GM04504 (cell line): ENCODE measurements around the gene PTCH2.
A peak's percentile ranks its signal among the peaks of the same experiment; 100 is the strongest.
"Not testable (repeated sequence)": the region's sequence is repeated elsewhere in the genome, so short reads cannot be mapped to it uniquely, and the experiment has no call there.

ENCODE experiments used
- DNase-seq: peaks from one replicate; pipeline ENCODE4 v3.0.0-alpha.2; 2012; ENCODE audit warnings: low read depth

Gene PTCH2

DNA sequence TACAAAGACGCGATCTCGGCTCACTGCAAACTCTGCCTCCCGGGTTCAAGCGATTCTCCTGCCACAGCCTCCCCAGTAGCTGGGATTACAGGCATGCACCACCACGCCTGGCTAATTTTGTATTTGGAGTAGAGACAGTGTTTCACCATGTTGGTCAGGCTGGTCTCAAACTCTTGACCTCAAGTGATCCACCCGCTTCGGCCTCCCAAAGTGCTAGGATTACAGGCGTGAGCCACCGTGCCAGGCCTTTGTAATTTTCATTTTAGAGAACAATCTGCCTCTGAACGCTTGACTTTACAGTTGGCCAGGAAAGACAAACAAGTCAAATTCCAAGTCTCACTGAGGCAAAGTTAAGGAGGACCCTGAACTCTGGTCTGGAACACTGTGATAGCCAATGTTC is 4.8 kb downstream of the PTCH2 start:
- DNase-seq, result not testable (repeated sequence)

DNA sequence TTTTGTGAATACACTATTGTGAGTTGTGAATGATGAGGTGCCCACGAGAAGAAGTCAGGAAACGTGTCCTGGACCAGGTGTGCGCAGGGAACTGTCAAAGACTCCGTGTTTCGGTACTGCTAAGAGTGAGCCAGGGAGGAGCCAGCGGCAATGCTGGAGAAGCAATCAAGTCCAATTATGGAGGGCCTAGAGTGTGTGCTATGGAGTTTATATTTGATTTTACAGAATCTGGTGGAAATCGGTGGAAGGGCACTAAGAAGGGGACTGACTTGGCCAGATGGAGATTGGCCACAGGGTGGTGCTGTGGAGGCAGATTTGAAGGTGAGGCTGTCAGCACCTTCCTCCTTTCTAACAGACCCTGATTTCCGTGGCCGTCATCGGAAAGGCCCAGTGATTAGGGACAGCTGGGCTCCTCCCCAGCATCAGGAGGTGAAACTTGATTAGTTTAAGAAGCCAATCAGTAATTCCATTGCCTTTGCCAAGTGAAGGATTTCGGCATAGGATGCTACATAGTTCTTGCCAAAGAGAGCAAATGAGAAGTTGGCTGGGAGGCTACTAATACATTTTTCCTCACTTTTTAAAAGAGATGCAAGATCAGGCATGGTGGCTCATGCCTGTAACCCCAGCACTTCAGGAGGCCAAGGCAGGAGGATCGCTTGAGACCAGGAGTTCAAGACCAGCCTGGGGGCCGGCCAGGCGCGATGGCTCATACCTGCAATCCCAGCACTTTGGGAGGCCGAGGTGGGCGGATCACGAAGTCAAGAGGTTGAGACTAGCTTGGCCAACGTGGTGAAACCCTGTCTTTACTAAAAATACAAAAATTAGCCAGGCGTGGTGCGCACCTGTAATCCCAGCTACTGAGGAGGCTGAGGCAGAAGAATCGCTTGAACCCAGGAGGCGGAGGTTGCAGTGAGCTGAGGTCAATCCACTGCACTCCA is 7.0 kb downstream of the PTCH2 start:
- DNase-seq, result peak; percentile 51

DNA sequence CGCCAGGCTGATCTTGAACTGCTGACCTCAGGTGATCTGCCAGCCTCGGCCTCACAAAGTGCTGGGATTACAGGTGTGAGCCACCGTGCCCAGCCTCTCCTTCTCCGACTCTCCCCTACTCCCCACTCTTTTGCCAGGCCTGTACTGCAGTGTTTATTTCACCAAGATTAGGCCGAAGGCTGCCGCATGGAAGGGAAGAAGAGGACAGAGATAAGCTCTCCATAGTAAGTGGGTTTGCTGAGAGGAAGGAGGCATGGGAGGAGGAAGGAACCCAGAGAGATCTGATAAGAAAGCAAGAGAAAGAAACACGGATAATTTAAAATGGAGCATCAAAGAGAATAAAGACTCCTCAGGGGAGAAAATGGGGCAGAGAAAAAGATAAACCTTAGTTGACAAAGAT is 8.7 kb downstream of the PTCH2 start:
- DNase-seq, result no peak

DNA sequence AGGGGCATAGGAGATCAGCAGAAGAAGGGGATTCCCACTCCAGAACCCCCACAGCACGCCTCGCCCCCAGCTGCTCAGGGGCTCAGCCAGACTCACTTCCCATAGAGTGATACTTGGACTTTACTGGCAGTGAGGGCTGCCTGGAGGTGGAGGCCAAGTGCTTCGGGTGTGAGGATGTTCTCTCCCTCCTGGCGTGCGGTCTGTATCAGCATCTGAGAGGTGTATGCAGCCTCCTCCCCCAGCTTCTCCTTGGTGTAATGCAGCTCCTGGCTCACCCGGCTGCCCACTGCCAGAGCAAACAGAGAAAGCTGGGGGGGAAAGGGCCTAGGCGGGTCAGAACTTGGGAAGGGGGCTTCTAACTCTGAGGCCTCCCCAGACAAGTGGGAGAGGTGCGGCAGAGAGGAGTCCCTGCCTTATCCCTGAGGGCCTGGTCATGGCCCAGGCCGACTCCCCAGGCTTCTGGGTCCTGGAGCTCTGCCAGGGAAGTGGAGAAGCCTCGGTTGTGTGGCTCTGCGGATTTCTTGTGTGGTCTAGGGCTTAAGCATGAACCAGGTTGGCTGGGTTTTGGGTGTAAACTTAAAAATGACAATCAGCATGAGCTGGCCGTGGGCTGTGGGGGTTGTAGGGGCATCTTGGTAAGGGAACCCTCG is 10.9 kb downstream of the PTCH2 start:
- no peak for DNase-seq

DNA sequence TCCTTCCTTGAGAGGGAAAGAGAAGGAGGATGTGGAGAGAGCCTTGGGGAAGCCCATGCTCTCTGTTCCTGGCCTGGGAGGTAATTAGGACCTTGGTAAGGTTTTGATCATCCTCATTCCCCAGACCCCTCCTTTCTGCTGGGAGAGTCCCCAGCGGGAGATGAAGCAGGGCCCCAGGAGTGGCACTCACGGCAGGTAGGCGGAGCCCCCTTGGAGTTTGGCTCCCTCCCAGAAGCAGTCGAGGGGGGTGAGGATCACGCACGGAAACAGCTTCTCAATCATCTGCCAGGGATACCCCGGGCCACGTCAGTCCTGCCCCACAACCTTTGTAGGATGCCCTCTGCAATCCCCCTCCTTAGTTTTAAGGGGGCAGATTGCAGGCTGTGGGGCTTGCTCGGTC is 11.5 kb downstream of the PTCH2 start:
- no peak for DNase-seq

DNA sequence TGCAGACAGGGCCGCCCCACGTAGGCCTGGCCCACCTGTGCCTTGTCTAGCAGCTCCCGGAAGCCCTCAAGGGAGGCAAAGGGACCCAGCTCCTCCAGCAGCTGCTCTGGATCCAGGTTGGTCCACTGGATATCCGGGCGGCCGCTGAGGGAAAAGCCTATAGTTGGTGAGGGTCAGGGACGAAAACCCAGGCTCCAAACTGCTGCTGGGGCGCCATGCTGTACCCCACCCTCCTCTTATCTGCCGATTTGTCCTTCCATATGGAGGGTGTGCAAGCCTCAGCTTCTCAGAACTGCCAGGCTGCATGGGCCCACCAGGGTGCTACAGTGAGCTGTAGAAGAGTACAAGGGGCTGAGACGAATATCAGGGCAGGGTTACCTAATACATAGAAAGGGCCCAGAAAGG is 12.2 kb downstream of the PTCH2 start:
- DNase-seq, result no peak

DNA sequence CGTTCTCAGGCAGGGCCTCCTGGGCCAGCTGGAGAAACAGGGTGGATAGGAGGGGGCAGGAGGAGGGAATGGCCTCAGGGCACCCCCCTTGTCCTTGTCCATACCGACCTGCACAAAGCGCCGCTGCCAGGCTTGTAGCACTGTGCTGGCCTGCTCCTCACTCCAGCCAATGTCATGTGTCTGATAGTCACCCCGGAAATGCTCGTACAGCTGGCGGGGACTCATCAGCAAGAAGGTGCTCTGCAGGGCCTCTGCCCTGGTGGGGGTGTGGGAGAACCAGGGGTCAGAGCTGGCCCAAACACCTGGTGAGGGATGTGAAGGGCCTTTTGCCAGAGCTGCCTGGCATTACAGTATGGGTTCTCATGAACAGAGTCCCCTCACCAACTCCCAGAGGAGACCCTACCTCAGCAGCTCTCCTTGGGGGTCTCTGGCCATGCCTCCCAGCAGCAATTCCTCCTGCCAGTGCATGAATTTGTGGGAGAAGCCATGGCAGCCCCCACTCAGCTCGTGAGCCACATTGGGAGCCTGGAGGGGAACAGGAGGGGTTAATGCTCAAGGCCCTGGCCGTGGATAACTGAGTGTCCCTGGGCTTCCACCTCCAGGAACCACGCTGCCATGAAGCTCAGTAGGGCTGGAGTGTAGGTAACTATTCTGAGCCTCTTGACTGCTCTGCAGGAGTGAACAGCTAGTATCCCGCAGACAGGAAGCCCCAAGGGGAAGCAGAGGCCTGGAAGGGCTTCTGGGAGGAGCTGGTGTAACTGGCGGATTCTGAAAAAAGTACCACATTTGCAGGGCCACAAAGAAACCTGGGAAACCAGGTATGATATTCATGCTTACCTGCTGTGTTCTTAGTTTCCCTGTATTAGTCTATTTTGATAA is 13.3 kb downstream of the PTCH2 start:
- no peak for DNase-seq

DNA sequence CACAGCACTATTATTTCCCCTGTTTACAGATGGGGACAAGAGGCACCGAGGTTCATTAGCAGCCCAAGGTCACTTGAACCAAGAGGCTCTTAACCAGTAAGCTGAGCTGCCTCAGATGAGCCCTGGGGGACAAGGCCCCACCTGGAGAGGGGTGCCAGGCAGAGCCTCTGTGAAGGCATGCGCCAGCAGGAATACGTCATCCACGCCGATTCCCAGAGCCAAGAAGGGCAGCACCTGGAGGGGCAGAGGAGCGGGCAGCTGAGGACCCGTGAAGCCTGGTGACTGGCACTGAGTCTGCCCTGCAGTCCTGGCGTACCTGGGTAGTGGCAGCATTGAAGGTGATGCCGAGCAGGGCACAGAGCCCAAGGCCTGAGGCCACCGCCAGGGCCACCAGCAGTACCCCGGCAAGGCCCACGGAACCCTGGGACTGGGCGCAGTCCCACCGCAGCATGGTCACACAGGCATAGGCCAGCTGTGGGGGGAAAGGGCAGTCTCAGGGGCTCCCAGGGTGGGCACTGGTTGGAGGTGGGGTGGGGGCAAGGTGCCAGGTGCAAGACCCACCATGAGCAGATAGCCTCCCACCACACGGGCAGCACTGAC is 14.1 kb downstream of the PTCH2 start:
- DNase-seq, result no peak

DNA sequence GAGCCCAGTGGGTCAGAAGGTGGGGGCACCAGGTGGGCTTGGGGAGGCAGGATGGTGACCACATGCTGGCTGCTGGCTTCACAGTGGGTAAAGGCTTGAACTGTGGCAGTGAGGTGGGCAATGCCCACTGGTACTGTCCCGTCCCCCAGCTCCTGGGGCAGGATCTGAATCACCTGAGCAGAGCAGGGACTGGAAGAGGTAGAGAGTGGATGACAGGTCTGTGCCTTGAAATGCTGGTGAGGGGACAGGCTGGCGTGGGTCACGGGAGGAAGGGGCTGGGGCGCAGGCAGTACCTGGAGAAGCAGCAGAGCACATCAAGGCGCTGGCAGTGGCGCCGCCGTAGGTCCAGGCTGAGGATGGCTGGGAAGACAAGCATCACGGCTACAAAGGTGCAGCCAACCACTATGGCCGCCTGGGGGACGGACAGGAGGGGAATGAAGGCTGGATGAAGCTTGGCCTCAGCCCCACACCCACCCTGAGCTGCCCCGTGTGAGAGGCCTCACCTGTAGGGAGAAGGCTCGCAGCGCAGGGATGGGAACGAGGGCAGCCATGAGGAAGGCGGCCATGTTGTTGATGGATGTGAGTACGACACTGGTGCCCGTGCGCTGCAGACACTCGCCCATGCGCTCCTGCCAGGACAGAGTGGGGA is 14.9 kb downstream of the PTCH2 start:
- no peak for DNase-seq

DNA sequence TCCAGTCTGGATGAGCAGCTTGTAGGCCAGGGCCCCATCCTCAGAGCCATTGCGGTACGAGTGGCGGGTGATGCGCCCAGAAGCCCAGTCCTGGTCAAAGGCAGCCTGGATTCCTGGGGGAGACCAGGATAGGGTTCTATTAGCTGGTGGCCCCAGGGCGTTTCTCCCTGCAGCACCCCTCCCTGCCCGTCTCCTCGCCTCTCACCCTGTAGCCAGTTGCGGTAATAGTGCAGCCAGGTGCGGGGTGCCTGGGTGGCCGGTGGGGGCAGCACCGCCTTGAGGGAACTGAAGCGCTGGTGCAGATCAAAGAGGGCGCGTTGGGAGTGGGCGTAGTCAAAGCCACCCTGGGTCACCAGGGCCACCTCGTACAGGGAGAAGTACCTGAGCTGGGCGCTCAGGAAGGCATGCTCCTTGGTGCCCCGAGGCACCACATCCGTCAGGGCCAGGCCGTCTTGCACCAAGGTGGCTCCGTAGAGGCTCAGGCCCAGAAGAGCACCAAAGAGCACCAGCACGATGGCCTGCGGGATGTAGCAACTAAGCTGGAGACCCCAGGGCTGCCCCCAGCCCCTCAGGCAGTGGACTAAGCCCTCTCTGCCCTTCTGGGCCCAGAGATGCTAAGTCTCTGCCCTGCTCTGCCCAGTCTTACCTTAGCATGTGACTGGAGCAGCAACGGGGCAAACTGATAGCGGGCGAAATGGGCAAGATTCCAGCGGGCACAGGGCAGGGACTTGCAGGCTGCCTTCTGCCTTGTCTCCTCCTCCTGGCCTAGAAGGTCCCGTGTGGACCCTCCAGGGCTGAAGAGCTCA is 15.7 kb downstream of the PTCH2 start:
- DNase-seq, result no peak

DNA sequence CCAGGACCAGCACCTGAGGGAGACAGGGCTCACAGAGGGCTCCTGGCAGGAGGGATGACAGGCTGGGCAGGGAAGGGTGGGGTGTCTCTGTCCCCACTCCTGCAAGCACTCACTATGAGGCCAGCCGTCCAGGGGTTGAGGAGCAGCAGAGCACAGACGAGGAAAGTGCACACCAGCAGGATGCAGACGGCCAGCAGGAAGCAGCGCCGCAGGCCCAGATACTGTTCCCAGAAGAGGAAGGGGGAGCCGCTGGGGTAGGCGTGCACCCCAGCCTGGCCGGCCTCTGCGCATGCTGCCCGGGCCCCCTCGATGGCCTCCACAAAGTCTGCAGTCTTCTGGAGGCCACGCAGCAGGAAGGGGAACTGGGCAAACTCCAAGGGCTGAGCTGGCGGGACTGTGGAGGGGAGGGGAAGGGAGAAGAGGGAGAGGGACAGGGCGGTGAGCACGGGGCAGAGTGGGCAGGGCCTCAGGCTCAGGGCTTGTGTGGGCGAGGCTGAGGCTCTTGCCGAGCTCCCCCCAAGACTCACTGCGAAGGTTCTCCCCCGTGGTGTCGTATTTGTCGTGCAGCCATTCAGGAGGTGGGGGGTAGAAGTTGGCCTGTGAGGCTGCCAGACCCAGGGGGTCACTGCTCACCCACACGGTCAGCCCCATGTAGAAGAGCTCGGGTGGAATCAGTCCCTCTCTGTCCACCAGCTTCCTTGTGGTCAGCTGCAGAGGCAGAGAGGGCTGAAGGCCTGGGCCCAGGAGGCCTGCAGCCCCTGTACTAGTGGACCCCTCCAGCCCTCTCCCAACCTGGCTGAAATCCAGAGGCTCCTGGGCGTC is 16.5 kb downstream of the PTCH2 start:
- no peak for DNase-seq

DNA sequence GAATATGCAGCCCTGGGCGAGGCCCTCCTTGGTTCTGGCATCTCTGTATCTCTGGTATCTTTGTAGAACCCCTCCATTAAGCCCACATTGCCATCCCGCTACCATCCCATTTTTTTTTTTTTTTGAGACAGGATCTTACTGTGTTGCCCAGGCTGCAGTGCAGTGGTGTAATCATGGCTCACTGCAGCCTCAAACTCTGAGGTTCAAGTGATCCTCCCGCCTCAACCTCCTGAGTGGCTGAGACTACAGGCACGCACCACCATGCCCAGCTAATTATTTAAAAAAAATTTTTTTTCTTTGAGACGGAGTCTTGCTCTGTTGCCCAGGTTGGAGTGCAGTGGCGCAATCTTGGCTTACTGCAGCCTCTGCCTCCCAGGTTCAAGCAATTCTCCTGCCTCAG is 18.7 kb downstream of the PTCH2 start:
- DNase-seq, result not testable (repeated sequence)

DNA sequence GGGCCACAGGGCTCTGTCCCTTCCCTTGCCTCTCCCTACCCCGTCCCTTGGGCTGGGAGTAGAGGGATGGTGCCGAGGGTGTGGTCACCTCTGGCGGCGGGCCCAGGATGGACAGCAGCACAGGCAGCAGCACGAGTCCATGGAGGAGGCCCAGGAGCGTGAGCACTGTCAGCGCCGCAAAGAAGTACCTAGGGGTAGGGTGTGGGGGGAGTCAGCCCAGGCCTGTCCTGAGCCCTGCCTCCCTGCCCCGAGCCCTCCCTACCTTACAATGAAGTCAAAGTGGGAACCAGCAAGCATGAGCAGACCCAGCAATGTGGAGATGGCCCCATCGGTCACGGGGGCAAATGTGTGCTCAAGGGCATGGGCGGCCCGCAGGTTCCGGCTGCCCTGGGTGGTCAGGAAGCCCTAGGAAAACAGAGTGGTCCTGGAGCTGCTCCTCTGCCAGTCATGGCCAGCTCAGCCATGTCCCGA is 20.0 kb downstream of the PTCH2 start:
- no peak for DNase-seq

DNA sequence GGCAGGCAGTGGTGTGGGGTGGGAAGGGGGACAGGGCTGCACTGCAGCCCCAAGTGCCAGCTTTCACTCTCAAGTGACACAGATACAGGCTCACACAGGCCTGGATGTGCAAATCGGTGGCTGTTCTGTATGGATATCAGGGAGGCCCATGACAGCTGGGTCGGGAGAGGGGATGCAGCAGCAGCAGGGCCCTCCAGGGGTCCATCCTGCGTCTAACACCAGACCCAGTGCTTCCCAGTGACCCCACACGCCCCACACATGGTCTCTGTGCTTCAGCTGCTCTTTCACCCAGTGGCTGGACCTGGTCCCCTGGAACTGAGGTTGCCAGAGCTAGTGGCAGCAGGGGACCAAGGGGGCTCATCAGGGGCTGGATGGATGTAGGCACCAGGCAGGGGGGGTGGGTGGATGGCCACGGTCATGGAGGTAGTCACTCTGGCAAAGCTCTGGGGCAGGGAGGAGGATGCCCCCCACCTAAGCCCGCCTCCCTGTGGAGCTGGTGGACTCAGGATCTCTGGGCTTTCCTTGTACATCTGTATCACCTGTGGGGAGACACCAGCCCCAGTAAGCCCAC is 20.8 kb downstream of the PTCH2 start:
- no peak for DNase-seq

DNA sequence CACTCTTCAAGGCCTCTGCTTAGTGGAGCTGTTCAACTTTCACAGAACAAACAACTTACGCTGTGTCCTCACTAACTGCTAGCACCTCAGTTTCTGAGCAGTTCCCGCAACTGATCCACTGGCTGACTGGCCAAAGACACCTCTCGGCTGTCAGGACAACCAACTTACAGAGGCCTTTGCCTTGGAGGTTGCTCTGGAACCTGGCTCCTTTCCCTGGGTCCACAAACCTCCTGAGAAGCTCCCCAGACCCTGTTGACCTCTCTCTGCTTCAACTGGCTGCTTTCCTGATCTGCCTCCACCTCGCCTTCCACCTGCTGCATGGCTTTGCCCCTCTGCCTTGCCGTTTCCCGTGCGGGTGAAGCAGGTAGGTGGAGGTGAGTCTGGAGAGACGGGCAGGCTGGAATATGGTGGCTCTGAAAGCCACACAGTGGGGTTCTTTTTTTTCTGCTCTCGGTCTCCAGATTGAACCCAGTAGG is 21.8 kb downstream of the PTCH2 start:
- no peak for DNase-seq

DNA sequence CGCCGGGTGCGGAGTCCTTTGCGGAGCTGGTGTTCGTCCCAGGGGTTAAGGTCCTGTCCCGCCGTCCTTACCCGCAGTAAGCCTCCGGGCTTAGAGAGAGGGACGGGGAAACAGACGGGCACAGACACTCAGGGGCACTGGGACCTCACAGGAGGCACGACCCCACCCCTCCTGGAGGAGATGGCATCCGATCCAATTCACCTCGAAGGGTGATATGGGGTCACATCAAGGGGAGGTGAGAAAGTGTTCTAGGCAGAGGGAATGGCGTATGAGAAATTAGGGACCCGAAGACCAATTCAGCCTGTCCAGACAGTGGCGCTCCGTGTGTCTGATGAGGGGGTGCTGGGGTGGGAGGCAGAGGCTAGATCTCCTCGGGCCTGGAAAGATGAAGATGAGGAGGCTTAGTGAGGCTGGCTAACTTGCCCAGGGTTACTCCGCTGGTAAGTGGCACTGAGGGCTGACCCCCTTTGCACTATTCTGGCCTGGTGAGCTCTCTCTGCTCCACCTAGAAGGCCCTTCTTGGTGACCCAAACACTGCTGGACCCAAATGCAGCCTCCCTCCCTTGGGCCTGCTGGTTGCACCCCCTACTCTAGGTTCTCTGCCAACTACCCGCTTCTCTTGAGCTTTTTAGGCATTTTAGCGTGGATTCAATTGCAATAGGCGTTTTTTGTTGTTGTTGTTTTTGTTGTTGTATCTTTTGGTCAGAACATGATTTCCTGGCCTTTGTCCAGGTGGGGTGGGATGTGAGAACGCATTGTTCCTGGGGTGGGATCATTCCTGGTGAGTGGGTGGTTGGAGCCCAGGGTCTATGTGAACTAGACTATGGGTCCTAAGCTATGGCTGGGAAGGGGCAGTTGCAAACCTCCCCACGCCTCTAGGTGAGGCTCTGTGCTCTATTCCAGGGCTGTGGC is 22.5 kb downstream of the PTCH2 start:
- no peak for DNase-seq

DNA sequence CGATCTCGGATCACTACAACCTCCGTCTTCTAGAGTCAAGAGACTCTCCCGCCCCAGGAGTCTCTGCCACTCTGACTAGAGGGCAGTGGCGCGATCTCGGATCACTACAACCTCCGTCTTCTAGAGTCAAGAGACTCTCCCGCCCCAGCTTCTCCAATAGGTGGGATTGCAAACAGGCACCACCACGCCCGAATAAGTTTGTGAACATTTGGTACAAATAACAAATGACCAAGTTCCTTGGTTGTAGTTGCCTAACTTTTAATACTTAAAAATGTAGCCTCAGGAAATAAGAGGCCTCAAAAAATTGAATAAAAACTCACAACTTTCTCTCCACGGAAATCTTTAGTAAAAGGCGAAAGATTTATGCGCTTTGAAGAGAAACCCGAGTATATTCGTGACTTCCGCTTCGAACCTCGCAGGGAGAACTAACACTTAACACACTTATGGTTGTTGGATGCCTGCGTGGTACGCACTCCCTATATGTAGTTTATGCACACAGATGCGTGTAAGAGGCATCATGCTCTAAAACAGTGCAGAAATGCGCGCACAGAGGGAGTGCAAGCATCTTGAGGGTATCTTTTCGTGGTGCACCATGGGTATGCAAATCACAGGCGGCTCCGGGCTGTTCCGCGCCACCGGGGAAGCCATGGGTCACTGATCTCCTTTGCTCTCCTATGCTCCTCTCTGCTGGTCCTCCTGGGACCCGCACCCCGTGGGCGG is 23.3 kb downstream of the PTCH2 start:
- DNase-seq, result peak; percentile 79
